ENCODE data around the gene RBMS1. TPM values are rescaled to one million over a fixed set of nuclear protein-coding genes. Genes with fewer than 3 reads are reported as not detected.

Gene RBMS1
- total RNA-seq, 3 donors from 2014 or later (not counting 1 experiment from before 2014, with no cell fraction given) = 111 to 167 (median 132) TPM

GRCh38 chr2:160407393-160408172 lies 86.0 kb downstream of the RBMS1 start:
- H3K4me3 ChIP-seq (ENCODE audit: low read length) = peak overlapping the region; percentile 75
- intact Hi-C loops (cut with micrococcal nuclease) = loop anchor here (5.0 to 10.0 kb wide), 2 partner anchors 35 to 53 kb away; no protein-coding TSS in a partner anchor

DNA sequence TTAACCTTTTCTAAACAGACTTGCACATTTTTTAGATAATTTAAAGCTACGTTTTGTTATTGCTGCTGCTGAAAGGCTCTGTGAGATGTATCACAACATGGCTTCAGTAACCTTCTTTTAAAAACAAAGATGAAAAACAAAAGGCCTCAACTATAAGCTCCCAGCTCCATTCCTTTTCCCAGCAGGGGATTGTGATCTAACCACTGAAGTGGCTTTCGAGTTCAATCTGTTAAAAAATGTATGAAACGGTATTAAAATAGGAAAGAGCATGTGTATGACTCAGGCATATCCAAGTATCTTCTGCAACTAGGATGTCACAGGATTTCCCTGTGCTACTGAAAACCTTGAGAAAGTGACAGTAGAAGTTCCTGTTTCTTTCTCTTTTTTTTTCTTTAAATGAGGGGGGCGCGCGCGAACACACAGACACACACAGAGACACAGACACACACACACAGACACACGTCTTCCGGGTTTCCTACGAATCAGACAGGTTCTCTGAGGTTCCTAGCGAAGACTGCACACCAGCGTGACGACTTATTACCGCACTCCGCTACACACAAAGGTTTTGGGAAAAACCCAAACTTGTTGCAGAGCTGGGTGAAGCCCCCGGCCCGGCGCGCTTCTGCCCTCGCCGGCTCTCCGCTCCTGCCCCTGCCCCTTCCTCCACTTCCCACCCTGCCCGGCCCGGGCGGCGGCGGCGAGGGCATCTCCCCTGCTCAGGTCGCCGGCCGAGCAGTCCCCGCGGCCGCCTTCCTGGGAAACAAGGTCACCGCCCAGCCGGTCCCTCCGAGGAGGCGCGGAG lies 86.8 kb downstream of the RBMS1 start:
- intact Hi-C loops (cut with micrococcal nuclease) = loop anchor here (1.0 to 10.0 kb wide), 4 partner anchors 12 to 52 kb away; no protein-coding TSS in a partner anchor
- peaks cover 46% of the 10 kb centered on the region for H3K4me1 ChIP-seq (ENCODE audit: control insufficient read depth, insufficient read depth, low read length)

More at GRCh38 chr2:160407393-160408172, 86.0 kb downstream of the RBMS1 start:
- H3K9me3 ChIP-seq (ENCODE audit: control insufficient read depth, insufficient read depth, low read length) = no peaks in the 10 kb centered on the region
- no peaks in the 10 kb centered on the region for H3K27me3 ChIP-seq (ENCODE audit: control insufficient read depth, insufficient read depth, low read length)
- peaks cover 40% of the 10 kb centered on the region for H3K4me1 ChIP-seq (ENCODE audit: control insufficient read depth, insufficient read depth, low read length)
- H3K4me3 Mint-ChIP-seq = peak overlapping the region; percentile 96
- no peaks in the 10 kb centered on the region for H3K36me3 ChIP-seq (ENCODE audit: control insufficient read depth, insufficient read depth, low read length)
- peak overlapping the region; percentile 84 for H3K27ac ChIP-seq (ENCODE audit: low read length)
- H3K27me3 Mint-ChIP-seq (ENCODE audit: low read depth in 2 of 2) = no peaks in the 10 kb centered on the region
- TF ChIP-seq, protein P1, sequence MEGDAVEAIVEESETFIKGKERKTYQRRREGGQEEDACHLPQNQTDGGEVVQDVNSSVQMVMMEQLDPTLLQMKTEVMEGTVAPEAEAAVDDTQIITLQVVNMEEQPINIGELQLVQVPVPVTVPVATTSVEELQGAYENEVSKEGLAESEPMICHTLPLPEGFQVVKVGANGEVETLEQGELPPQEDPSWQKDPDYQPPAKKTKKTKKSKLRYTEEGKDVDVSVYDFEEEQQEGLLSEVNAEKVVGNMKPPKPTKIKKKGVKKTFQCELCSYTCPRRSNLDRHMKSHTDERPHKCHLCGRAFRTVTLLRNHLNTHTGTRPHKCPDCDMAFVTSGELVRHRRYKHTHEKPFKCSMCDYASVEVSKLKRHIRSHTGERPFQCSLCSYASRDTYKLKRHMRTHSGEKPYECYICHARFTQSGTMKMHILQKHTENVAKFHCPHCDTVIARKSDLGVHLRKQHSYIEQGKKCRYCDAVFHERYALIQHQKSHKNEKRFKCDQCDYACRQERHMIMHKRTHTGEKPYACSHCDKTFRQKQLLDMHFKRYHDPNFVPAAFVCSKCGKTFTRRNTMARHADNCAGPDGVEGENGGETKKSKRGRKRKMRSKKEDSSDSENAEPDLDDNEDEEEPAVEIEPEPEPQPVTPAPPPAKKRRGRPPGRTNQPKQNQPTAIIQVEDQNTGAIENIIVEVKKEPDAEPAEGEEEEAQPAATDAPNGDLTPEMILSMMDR (IDR thresholded peaks at IDR 0.05) = no peak
- peak overlapping the region; percentile 94 to 98 for H3K27ac Mint-ChIP-seq
- no peaks in the 10 kb centered on the region for H3K36me3 Mint-ChIP-seq
- H3K9me3 Mint-ChIP-seq = no peaks in the 10 kb centered on the region
- ATAC-seq (peak; percentile 56 to 80 (median 72)), DNase-seq (peak; percentile 74 to 82)
- WGBS (ENCODE audit: insufficient coverage) = under 1% methylated on average over 120 of the region's 120 CpGs
- peaks cover 77 to 79% of the 10 kb centered on the region in 2 donors for H3K4me1 Mint-ChIP-seq

DNA sequence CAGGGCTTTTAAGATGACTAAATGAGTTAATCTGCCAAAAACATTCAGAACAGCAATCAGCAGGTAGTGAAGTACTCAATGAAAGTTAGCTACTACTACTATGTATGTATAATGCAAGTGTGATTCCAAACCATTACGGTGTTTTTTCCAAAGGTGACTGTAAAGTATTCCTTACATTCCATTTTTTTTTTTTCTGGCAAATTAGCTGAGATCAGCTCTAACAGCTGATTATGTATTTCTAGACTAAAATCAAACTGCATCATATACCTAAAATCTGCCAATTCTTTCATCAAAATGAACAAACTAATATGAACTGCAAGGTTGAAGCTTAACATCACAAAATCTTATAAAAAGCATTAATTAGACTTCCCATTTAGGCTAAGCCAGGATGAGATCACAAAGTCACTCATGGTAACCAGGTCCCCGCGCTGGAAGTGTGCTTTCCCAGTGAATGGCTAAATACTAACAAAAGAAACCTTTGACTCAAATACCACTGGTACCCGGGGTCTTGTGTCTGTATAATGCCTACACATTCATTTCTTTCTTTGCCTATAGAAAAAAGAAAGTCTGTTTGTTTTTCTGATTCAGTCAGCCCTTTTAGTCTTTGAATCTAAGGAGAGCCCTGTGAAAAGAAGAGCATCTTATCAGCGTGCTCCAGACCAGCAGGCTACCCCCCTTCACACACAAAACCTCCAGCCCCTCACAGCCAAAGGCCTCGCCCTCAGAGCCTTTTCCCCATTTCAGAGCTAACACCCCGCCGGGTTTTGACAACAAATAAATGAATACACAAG lies 88.3 kb downstream of the RBMS1 start:
- no peaks in the 10 kb centered on the region for H3K27me3 Mint-ChIP-seq (ENCODE audit: low read depth in 2 of 2)
- peak overlapping the region; percentile 4 for H3K4me3 ChIP-seq (ENCODE audit: low read length)
- no peaks in the 10 kb centered on the region for H3K36me3 Mint-ChIP-seq
- peaks cover 34% of the 10 kb centered on the region for H3K4me1 ChIP-seq (ENCODE audit: control insufficient read depth, insufficient read depth, low read length)
- no peak for ATAC-seq
- peak overlapping the region; percentile 90 for H3K4me3 Mint-ChIP-seq
- peak overlapping the region; percentile 94 to 98 for H3K27ac Mint-ChIP-seq
- intact Hi-C loops (cut with micrococcal nuclease) = loop anchor here (5.0 to 10.0 kb wide), 2 partner anchors 33 to 50 kb away; no protein-coding TSS in a partner anchor
- H3K9me3 Mint-ChIP-seq = no peaks in the 10 kb centered on the region
- TF ChIP-seq, protein P1 (IDR thresholded peaks at IDR 0.05) = no peak
- DNase-seq = no peak
- WGBS (ENCODE audit: insufficient coverage) = 53% methylated on average over 5 of the region's 8 CpGs
- H3K4me1 Mint-ChIP-seq = peaks cover 77 to 78% of the 10 kb centered on the region in 2 donors
- H3K27ac ChIP-seq (ENCODE audit: low read length) = peak overlapping the region; percentile 84
- H3K27me3 ChIP-seq (ENCODE audit: control insufficient read depth, insufficient read depth, low read length) = no peaks in the 10 kb centered on the region
- no peaks in the 10 kb centered on the region for H3K36me3 ChIP-seq (ENCODE audit: control insufficient read depth, insufficient read depth, low read length)
- no peaks in the 10 kb centered on the region for H3K9me3 ChIP-seq (ENCODE audit: control insufficient read depth, insufficient read depth, low read length)

More for the DNA sequence above, 86.8 kb downstream of the RBMS1 start:
- H3K36me3 ChIP-seq (ENCODE audit: control insufficient read depth, insufficient read depth, low read length) = no peaks in the 10 kb centered on the region
- H3K27me3 Mint-ChIP-seq (ENCODE audit: low read depth in 2 of 2) = no peaks in the 10 kb centered on the region
- peak overlapping the region; percentile 75 for H3K4me3 ChIP-seq (ENCODE audit: low read length)
- under 1% methylated on average over 39 of the region's 39 CpGs for WGBS (ENCODE audit: insufficient coverage)
- TF ChIP-seq, protein P1 (IDR thresholded peaks at IDR 0.05) = no peak
- DNase-seq (peak; percentile 69 to 96), ATAC-seq (peak; percentile 75 to 89 (median 78))
- no peaks in the 10 kb centered on the region for H3K27me3 ChIP-seq (ENCODE audit: control insufficient read depth, insufficient read depth, low read length)
- H3K36me3 Mint-ChIP-seq = no peaks in the 10 kb centered on the region
- peaks cover 77 to 79% of the 10 kb centered on the region in 2 donors for H3K4me1 Mint-ChIP-seq
- H3K9me3 ChIP-seq (ENCODE audit: control insufficient read depth, insufficient read depth, low read length) = no peaks in the 10 kb centered on the region
- peak overlapping the region; percentile 90 for H3K4me3 Mint-ChIP-seq
- peak overlapping the region; percentile 94 to 98 for H3K27ac Mint-ChIP-seq
- no peaks in the 10 kb centered on the region for H3K9me3 Mint-ChIP-seq
- peak overlapping the region; percentile 84 for H3K27ac ChIP-seq (ENCODE audit: low read length)
